K562 (cell line): ENCODE measurements around the gene CTCF.

Source experiments
- CHD2 ChIP-seq: IDR thresholded peaks from 2 replicates; pipeline ENCODE4 v1.6.1; 2011; ENCODE audit warnings: low read depth, low read length
- ETV6 ChIP-seq, 3 experiments: fragments of 150-350 bp in 1 of 3; sonication (generic) in 1 of 3; formaldehyde crosslinking in 1 of 3; IDR thresholded peaks; 2 replicates each; pipeline versions ENCODE4 v1.6.1 to v1.8.0; 2014 to 2022; ENCODE audit warnings: borderline replicate concordance in 2 of 3, low read depth in 2 of 3, antibody characterized with exemption in 1 of 3, low read length in 1 of 3, mild to moderate bottlenecking in 1 of 3, missing genetic modification reagents in 1 of 3
- HDGF ChIP-seq: fragments of 450-650 bp; IDR thresholded peaks from 2 replicates; pipeline ENCODE4 v1.6.1; 2016
- JUNB ChIP-seq: fragments of 450-650 bp; formaldehyde crosslinking; conservative IDR thresholded peaks from 2 replicates; pipeline ENCODE4 v1.4.0; 2020; ENCODE audit warnings: mild to moderate bottlenecking
- NONO ChIP-seq, 2 experiments: fragments of 200-400 bp in 1 of 2; fragments of 450-650 bp in 1 of 2; formaldehyde crosslinking in 1 of 2; IDR thresholded peaks; 2 replicates each; pipeline ENCODE4 v1.6.1; 2017; ENCODE audit warnings: low read depth in 2 of 2, mild to moderate bottlenecking in 2 of 2, moderate library complexity in 2 of 2, low read length in 1 of 2
- POLR3G ChIP-seq: IDR thresholded peaks from 2 replicates; pipeline ENCODE4 v1.6.1; 2011; ENCODE audit not compliant: insufficient read length, insufficient replicate concordance; ENCODE audit errors: extremely low read depth
- POU5F1 ChIP-seq: fragments of 150-350 bp; IDR thresholded peaks from 2 replicates; pipeline ENCODE4 v1.6.1; 2014; ENCODE audit warnings: borderline replicate concordance, low read length, low read depth, mild to moderate bottlenecking; ENCODE audit not compliant: partially characterized antibody
- PTTG1 ChIP-seq: fragments of 450-650 bp; IDR thresholded peaks from 2 replicates; pipeline ENCODE4 v1.6.1; 2016; ENCODE audit warnings: low read depth, mild to moderate bottlenecking, missing genetic modification characterization, missing compliant biosample characterization
- RBBP5 ChIP-seq: fragments of 200-600 bp; sonication (generic); IDR thresholded peaks from 2 replicates; pipeline ENCODE4 v1.6.1; 2012; ENCODE audit warnings: borderline replicate concordance, mild to moderate bottlenecking, low read length, control low read depth, inconsistent platforms; ENCODE audit not compliant: insufficient read depth, poor library complexity, severe bottlenecking
- SLC30A9 ChIP-seq: fragments of 250-450 bp; sonication (Bioruptor Pico); IDR thresholded peaks from 2 replicates; pipeline ENCODE4 v1.8.0; 2022; ENCODE audit warnings: mild to moderate bottlenecking, moderate library complexity
- ZKSCAN3 ChIP-seq: fragments of 250-450 bp; sonication (Bioruptor Pico); IDR thresholded peaks from 2 replicates; pipeline ENCODE4 v1.4.0; 2020
- TF ChIP-seq, protein P1 (sequence below), 3 experiments: IDR thresholded peaks in 2 of 3; conservative IDR thresholded peaks in 1 of 3; 2 replicates each; pipeline ENCODE4 v1.5.1; 2011 to 2012; ENCODE audit warnings: low read length in 3 of 3, mild to moderate bottlenecking in 3 of 3, control low read depth in 2 of 3, improper control_type of control experiment in 1 of 3, inconsistent platforms in 1 of 3, low read depth in 1 of 3, mixed read lengths in 1 of 3, moderate library complexity in 1 of 3; ENCODE audit not compliant: insufficient read depth in 2 of 3
- TF ChIP-seq, protein P2 (sequence below): fragments of 450-650 bp; IDR thresholded peaks from 2 replicates; pipeline ENCODE4 v1.6.1; 2018; ENCODE audit not compliant: partially characterized antibody
- TF ChIP-seq, protein P3 (sequence below): fragments of 250-450 bp; sonication (Bioruptor Pico); IDR thresholded peaks from 2 replicates; pipeline ENCODE4 v1.8.0; 2022; ENCODE audit warnings: inconsistent platforms, mild to moderate bottlenecking, moderate library complexity, borderline replicate concordance

DNA sequence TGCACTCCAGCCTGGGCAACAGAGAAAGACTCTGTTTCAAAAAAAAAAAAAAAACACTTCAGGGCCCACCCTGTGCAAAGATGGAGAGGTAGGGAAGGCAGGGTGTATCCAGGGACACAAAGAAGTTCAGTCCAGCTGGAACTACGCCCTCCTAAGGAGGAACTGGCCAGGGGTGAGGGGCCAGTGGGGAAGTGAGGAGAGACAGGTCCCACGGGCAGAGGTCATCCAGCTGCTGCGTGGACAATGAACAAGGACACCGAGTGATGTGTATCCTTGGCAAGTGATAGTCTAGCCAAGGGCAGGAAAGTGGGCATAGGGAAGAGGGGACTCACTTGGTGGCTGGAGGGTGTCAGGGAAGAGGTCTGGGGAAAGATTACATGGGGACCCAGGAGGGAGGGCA lies 43.1 kb upstream of the CTCF start:
- no peak for TF ChIP-seq NONO (IDR thresholded peaks at IDR 0.05; ENCODE audit: low read depth in 2 of 2, low read length in 1 of 2)
- TF ChIP-seq, protein P1, sequence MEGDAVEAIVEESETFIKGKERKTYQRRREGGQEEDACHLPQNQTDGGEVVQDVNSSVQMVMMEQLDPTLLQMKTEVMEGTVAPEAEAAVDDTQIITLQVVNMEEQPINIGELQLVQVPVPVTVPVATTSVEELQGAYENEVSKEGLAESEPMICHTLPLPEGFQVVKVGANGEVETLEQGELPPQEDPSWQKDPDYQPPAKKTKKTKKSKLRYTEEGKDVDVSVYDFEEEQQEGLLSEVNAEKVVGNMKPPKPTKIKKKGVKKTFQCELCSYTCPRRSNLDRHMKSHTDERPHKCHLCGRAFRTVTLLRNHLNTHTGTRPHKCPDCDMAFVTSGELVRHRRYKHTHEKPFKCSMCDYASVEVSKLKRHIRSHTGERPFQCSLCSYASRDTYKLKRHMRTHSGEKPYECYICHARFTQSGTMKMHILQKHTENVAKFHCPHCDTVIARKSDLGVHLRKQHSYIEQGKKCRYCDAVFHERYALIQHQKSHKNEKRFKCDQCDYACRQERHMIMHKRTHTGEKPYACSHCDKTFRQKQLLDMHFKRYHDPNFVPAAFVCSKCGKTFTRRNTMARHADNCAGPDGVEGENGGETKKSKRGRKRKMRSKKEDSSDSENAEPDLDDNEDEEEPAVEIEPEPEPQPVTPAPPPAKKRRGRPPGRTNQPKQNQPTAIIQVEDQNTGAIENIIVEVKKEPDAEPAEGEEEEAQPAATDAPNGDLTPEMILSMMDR (IDR thresholded peaks at IDR 0.05 in 2 of 3, conservative IDR thresholded peaks at IDR 0.05 in 1 of 3; ENCODE audit: insufficient read depth in 2 of 3, low read depth in 1 of 3, low read length in 3 of 3): no peak
- TF ChIP-seq HDGF: no peak
- TF ChIP-seq, protein P2, sequence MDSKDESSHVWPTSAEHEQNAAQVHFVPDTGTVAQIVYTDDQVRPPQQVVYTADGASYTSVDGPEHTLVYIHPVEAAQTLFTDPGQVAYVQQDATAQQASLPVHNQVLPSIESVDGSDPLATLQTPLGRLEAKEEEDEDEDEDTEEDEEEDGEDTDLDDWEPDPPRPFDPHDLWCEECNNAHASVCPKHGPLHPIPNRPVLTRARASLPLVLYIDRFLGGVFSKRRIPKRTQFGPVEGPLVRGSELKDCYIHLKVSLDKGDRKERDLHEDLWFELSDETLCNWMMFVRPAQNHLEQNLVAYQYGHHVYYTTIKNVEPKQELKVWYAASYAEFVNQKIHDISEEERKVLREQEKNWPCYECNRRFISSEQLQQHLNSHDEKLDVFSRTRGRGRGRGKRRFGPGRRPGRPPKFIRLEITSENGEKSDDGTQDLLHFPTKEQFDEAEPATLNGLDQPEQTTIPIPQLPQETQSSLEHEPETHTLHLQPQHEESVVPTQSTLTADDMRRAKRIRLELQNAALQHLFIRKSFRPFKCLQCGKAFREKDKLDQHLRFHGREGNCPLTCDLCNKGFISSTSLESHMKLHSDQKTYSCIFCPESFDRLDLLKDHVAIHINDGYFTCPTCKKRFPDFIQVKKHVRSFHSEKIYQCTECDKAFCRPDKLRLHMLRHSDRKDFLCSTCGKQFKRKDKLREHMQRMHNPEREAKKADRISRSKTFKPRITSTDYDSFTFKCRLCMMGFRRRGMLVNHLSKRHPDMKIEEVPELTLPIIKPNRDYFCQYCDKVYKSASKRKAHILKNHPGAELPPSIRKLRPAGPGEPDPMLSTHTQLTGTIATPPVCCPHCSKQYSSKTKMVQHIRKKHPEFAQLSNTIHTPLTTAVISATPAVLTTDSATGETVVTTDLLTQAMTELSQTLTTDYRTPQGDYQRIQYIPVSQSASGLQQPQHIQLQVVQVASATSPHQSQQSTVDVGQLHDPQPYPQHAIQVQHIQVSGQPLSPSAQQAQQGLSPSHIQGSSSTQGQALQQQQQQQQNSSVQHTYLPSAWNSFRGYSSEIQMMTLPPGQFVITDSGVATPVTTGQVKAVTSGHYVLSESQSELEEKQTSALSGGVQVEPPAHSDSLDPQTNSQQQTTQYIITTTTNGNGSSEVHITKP: no peak
- TF ChIP-seq, protein P3, sequence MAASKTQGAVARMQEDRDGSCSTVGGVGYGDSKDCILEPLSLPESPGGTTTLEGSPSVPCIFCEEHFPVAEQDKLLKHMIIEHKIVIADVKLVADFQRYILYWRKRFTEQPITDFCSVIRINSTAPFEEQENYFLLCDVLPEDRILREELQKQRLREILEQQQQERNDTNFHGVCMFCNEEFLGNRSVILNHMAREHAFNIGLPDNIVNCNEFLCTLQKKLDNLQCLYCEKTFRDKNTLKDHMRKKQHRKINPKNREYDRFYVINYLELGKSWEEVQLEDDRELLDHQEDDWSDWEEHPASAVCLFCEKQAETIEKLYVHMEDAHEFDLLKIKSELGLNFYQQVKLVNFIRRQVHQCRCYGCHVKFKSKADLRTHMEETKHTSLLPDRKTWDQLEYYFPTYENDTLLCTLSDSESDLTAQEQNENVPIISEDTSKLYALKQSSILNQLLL (CRISPR knock-in tag): no peak
- TF ChIP-seq POLR3G: no peak
- no peak for TF ChIP-seq SLC30A9 (CRISPR knock-in tag)
- no peak for TF ChIP-seq JUNB (CRISPR knock-in tag)
- no peak for TF ChIP-seq POU5F1
- TF ChIP-seq CHD2: no peak
- TF ChIP-seq ZKSCAN3: no peak
- TF ChIP-seq PTTG1 (tag): no peak
- no peak for TF ChIP-seq ETV6 (IDR thresholded peaks at IDR 0.05; ENCODE audit: borderline replicate concordance in 1 of 2, low read depth in 2 of 2, low read length in 1 of 2)
- TF ChIP-seq ETV6 (CRISPR knock-in tag; IDR thresholded peaks at IDR 0.05; ENCODE audit: borderline replicate concordance): no peak
- no peak for TF ChIP-seq RBBP5
